VCaP (cell line): ENCODE results near the gene FBXO38.

Experiments used
- H3K27ac ChIP-seq: fragments of 450-650 bp; 2 replicates; pipeline ENCODE4 v1.5.1; 2017
- TF ChIP-seq, protein P1 (sequence below): fragments of 450-650 bp; conservative IDR thresholded peaks from 2 replicates; pipeline ENCODE4 v1.5.1; 2017; ENCODE audit warnings: mild to moderate bottlenecking, moderate library complexity

The FBXO38 gene

DNA sequence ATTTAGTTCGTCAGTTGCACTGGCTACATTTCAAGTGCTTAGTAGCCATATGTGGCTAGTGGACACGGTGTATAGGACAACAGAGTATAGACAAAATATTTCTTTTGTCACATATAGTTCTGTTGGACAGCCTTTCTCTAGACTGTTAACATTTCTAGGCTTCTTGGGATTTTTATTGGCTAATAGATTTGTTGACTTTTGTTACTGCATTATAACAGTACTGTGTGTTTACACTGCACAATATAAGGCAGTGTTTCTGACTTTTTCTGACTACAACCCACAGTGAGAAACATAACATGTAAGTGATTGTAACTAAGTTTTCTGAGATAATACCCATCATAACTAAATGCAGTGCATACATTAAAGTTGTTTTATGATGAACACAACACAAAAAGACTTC is 11.3 kb downstream of the FBXO38 start:
- peak overlapping the region; percentile 67 for H3K27ac ChIP-seq
- TF ChIP-seq, protein P1, sequence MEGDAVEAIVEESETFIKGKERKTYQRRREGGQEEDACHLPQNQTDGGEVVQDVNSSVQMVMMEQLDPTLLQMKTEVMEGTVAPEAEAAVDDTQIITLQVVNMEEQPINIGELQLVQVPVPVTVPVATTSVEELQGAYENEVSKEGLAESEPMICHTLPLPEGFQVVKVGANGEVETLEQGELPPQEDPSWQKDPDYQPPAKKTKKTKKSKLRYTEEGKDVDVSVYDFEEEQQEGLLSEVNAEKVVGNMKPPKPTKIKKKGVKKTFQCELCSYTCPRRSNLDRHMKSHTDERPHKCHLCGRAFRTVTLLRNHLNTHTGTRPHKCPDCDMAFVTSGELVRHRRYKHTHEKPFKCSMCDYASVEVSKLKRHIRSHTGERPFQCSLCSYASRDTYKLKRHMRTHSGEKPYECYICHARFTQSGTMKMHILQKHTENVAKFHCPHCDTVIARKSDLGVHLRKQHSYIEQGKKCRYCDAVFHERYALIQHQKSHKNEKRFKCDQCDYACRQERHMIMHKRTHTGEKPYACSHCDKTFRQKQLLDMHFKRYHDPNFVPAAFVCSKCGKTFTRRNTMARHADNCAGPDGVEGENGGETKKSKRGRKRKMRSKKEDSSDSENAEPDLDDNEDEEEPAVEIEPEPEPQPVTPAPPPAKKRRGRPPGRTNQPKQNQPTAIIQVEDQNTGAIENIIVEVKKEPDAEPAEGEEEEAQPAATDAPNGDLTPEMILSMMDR: no peak

DNA sequence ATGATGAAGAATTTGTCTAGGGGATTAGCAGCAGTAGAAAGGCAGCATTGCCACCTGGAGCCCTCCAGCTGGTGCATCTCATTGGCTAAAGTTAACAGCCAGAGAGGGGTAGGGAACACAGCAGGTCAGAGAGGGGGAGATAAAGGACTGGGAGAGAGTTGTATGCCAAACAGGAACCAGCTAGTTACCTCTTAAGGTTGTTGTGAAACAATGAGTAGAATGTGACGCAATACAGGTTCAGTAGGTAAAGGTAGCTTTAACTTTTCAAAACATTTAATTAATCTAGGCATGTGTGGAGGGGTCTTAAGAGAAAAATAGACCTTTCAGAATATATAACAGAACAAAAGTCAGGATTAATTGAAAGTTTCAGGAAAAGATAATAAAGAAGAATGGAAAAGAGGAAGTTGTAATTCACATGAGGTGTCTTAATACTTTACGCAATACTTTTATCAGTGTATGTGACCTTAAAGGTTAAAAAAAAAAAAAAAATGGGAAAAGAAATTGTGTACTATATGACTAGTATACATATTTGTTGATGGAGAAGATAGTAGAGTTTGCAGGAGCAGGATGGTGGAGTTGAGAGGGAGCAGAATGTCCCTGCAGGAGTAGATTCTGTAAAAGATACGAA is 14.3 kb downstream of the FBXO38 start:
- TF ChIP-seq, protein P1: no peak
- H3K27ac ChIP-seq: peak overlapping the region; percentile 61

DNA sequence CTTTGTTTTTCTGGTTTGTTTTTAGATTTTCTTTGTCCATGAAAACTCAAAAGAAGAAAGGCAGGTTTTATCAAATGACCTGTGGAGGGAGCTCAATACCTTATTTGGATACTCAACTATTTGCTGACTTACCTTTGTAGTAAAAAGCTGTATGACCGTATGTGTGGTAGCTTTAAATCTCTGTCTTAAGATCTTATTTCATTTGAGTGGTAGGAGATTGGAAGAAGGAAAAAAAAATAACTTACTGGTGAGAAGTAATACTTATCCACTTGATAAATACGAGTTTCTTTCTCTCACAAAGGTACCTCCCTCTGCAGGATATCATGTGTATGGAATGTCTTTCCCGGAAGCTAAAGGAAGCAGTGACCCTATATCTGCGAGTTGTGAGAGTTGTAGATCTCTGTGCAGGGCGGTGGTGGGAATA is 15.0 kb downstream of the FBXO38 start:
- TF ChIP-seq, protein P1: peak; percentile 29; the same call in 1 of the 2 replicates
- H3K27ac ChIP-seq: peak overlapping the region; percentile 61

DNA sequence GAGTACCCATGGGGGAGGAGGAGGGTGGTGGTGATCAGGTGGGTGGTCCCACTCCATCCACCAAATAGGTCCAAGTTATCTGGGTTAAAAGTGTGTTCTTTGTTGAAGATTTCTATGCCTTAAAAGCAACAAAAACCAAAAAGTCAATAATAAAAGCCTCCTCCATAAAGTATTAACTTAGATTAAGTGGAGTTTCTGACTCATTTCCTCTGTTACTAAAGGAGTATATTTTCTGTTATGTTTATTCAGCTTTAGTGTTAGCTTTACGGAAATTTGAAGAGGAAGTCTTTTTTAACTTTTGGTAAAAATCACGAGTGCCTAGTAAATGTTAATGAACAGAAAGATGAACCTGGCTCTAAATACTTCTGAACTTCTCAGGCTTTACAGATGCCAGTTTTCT is 17.8 kb downstream of the FBXO38 start:
- H3K27ac ChIP-seq: no peak overlapping the region

GRCh38 chr5:148403344-148403743 is 19.6 kb downstream of the FBXO38 start:
- H3K27ac ChIP-seq: no peak overlapping the region
- TF ChIP-seq, protein P1: no peak

More for the DNA sequence above, 17.8 kb downstream of the FBXO38 start:
- TF ChIP-seq, protein P1: no peak

DNA sequence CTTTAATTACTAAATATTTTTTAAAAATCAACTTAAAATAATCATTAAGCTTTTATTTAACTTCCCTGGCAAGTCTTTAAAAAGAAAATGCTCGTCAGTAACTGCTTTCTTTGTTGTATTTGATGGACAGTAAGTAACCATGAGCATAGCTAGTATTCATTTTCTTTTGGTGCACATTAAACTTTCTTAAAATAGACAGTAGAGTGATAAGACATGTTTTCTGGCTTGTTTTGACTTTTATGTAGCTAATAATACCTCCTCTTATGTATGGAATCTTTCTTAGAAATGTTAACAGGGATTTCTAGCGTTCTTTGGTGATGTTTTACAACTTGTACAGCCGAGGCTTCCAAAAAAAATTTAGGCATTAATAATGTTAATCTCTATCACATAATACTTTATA is 22.6 kb downstream of the FBXO38 start:
- TF ChIP-seq, protein P1: no peak
- H3K27ac ChIP-seq: no peak overlapping the region

GRCh38 chr5:148408092-148408491 is 24.3 kb downstream of the FBXO38 start:
- TF ChIP-seq, protein P1: no peak
- H3K27ac ChIP-seq: no peak overlapping the region
